Body of pancreas (tissue), 4 donors: ENCODE data around the gene FAM76B. TPM values are rescaled to one million over a fixed set of nuclear protein-coding genes. Genes with fewer than 3 reads are reported as not detected.

Experiments
- ATAC-seq: fragments of 150-250 bp; one replicate; pipeline ENCODE4 v1.9.1; 2016
- DNase-seq, 4 donors: peaks; one replicate each; pipeline ENCODE4 v3.0.0-alpha.2; 2019
- H3K27ac ChIP-seq, 4 donors: fragments of 200-600 bp; sonication (generic); 1 replicate in 3 of 4; 2 replicates in 1 of 4; pipeline versions ENCODE4 v1.5.1 to v1.6.1; 2016 to 2019; ENCODE audit warnings: mild to moderate bottlenecking in 1 of 4, mixed read lengths in 1 of 4, moderate library complexity in 1 of 4
- H3K27me3 ChIP-seq, 2 donors: fragments of 200-600 bp; sonication (generic); one replicate each; pipeline ENCODE4 v1.6.0; 2016; ENCODE audit warnings: mild to moderate bottlenecking in 1 of 2
- H3K36me3 ChIP-seq, 2 donors: fragments of 200-600 bp; sonication (generic); replicated peaks in 1 of 2; 2 replicates each; pipeline ENCODE4 v1.5.1; 2016; ENCODE audit warnings: low read depth in 2 of 2; ENCODE audit not compliant: insufficient read depth in 1 of 2
- H3K4me1 ChIP-seq: fragments of 200-600 bp; sonication (generic); one replicate; pipeline ENCODE4 v1.6.0; 2016
- H3K4me3 ChIP-seq, 2 donors: fragments of 200-600 bp; sonication (generic); 1 replicate in 1 of 2; 2 replicates in 1 of 2; pipeline ENCODE4 v1.5.1; 2016 to 2019
- H3K9me3 ChIP-seq, 3 donors: fragments of 200-600 bp; sonication (generic); 1 replicate in 2 of 3; 2 replicates in 1 of 3; pipeline ENCODE4 v1.5.1; 2016
- POLR2A ChIP-seq, 3 donors: fragments of 450-650 bp; IDR thresholded peaks; one replicate each; pipeline ENCODE4 v1.6.1; 2016; ENCODE audit warnings: antibody characterized with exemption in 3 of 3, mild to moderate bottlenecking in 2 of 3
- WGBS, 2 donors: methylation state at CpG; one replicate each; pipeline ENCODE4 v1.1.5; 2017; 5-methylcytosine and 5-hydroxymethylcytosine counted together
- intact Hi-C: fragments of 100-400 bp; cut with DNase I; formaldehyde crosslinking; loops from one replicate; pipeline ENCODE4 v1.15.1; 2023
- total RNA-seq, 2 donors: library from RNA; depleted of rRNA; stranded (reverse); fragments of >200 nt; gene quantifications; one replicate each; pipeline ENCODE4 v1.1.0, GENCODE V29; 2016
- TF ChIP-seq, protein P1 (sequence below), 7 experiments: fragments of 450-650 bp in 4 of 7; fragments of 200-600 bp in 3 of 7; sonication (generic) in 3 of 7; IDR thresholded peaks; one replicate each; pipeline ENCODE4 v1.5.1; 2016 to 2019; ENCODE audit warnings: antibody characterized with exemption in 7 of 7

FAM76B gene
- total RNA-seq, 2 donors from 2014 or later: 23.9 to 29.7 TPM

DNA sequence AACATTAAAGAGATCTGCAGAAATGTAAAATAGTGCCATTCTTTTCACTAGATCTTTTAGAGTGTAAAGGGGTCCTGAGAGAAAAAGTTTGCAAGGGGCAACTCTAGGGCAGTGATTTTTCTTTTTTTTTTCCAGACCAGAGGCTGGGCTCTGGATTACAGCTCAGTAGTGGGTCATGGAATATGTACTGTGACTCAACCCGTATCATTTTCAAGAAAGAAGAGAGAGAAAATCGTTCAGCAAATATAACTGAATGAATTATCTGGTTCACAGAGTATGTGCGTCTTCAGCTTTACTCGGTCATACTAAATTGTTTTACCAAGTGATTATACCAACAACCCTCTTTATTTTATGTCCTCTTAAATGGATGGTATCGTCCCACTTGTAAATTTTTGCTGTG lies 4.5 kb upstream of the FAM76B start:
- Histone ChIP-seq H3K4me3 (no peak overlapping the region), H3K27me3 (no peaks in the 10 kb centered on the region), H3K27ac (no peak overlapping the region), H3K4me1 (peaks cover 49% of the 10 kb centered on the region), H3K36me3 (no peaks in the 10 kb centered on the region), H3K9me3 (no peaks in the 10 kb centered on the region)
- WGBS, 2 donors: 84 to 87% methylated on average over 5 of the region's 5 CpGs
- no peak for ATAC-seq
- DNase-seq: no peak
- intact Hi-C loops: no loop called here
- TF ChIP-seq, protein P1, sequence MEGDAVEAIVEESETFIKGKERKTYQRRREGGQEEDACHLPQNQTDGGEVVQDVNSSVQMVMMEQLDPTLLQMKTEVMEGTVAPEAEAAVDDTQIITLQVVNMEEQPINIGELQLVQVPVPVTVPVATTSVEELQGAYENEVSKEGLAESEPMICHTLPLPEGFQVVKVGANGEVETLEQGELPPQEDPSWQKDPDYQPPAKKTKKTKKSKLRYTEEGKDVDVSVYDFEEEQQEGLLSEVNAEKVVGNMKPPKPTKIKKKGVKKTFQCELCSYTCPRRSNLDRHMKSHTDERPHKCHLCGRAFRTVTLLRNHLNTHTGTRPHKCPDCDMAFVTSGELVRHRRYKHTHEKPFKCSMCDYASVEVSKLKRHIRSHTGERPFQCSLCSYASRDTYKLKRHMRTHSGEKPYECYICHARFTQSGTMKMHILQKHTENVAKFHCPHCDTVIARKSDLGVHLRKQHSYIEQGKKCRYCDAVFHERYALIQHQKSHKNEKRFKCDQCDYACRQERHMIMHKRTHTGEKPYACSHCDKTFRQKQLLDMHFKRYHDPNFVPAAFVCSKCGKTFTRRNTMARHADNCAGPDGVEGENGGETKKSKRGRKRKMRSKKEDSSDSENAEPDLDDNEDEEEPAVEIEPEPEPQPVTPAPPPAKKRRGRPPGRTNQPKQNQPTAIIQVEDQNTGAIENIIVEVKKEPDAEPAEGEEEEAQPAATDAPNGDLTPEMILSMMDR (IDR thresholded peaks at IDR 0.05): no peak
- no peak for TF ChIP-seq POLR2A (IDR thresholded peaks at IDR 0.05)

DNA sequence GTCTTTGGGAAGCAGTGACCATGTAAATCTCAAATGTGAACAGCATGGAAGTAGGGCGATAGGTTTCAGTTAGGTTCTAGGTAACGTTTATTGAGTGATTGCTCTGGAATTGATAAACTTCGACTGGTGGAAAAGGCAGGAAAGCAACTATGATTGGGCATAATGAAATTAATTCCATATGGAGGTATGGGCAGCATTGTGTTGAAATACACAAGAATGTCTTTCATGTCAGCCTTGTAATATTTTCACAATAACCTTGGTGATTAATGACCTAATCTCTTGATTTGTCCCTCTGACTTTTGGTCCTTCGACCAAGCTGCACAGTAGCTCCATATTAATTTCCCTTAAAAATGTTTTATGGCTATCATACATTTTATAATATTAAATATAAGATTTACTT lies 3.5 kb upstream of the FAM76B start:
- no peak for ATAC-seq
- DNase-seq: no peak
- no peak for TF ChIP-seq POLR2A (IDR thresholded peaks at IDR 0.05)
- TF ChIP-seq, protein P1 (IDR thresholded peaks at IDR 0.05): no peak
- Histone ChIP-seq H3K27me3 (no peaks in the 10 kb centered on the region), H3K4me3 (no peak overlapping the region), H3K36me3 (no peaks in the 10 kb centered on the region), H3K9me3 (no peaks in the 10 kb centered on the region), H3K4me1 (peaks cover 56% of the 10 kb centered on the region), H3K27ac (no peak overlapping the region)
- intact Hi-C loops: no loop called here
- WGBS, 2 donors: 79 to 80% methylated on average over 4 of the region's 4 CpGs

DNA sequence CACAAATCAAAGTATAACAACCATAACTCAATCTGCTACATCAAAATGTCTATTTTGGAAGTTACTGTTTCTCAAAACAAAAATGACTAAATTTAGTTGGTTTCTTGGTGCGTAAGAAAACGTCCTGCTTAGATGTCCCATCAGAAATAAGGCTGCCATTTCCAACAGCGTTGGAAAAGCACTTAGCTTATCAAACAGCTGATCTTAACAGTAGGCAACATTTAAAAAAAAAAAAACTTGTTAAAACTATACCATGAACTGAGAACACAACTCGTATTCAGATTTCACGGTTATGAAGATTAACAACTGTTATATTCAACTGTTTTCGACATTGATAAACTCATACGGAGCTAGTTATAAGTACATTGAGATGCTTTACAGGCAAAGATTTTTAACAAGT lies 3.1 kb upstream of the FAM76B start:
- Histone ChIP-seq H3K36me3 (no peaks in the 10 kb centered on the region), H3K9me3 (no peaks in the 10 kb centered on the region), H3K27ac (no peak overlapping the region), H3K4me3 (no peak overlapping the region), H3K27me3 (no peaks in the 10 kb centered on the region), H3K4me1 (peaks cover 58% of the 10 kb centered on the region)
- ATAC-seq (no peak), DNase-seq (no peak)
- WGBS, 2 donors: 84 to 89% methylated on average over 7 of the region's 7 CpGs
- TF ChIP-seq, protein P1 (IDR thresholded peaks at IDR 0.05): no peak
- TF ChIP-seq POLR2A (IDR thresholded peaks at IDR 0.05): no peak
- intact Hi-C loops: no loop called here

DNA sequence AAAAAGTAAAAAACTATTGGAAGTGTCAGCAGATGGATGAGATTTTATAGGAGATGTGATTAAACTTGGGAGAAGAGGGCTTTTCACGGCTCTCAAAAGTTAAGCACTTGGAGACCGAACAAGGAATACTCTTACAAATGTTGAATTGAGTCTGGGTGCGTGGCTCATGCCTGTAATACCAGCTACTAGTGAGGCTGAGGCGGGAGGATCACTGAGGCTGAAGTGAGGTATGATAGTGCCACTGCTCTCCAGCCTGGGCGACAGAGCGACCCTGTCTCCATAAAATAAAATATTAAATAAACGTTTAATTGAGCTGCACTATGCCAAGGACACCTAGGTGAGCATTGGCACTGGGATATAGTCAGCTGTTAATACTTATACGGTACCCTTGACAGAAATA lies 2.6 kb upstream of the FAM76B start:
- no peak for ATAC-seq
- TF ChIP-seq, protein P1 (IDR thresholded peaks at IDR 0.05): no peak
- TF ChIP-seq POLR2A (IDR thresholded peaks at IDR 0.05): no peak
- Histone ChIP-seq H3K4me3 (no peak overlapping the region), H3K9me3 (no peaks in the 10 kb centered on the region), H3K27ac (no peak overlapping the region), H3K27me3 (no peaks in the 10 kb centered on the region), H3K4me1 (peaks cover 58% of the 10 kb centered on the region), H3K36me3 (no peaks in the 10 kb centered on the region)
- WGBS, 2 donors: 55 to 62% methylated on average over 8 of the region's 8 CpGs
- no peak for DNase-seq
- intact Hi-C loops: no loop called here

DNA sequence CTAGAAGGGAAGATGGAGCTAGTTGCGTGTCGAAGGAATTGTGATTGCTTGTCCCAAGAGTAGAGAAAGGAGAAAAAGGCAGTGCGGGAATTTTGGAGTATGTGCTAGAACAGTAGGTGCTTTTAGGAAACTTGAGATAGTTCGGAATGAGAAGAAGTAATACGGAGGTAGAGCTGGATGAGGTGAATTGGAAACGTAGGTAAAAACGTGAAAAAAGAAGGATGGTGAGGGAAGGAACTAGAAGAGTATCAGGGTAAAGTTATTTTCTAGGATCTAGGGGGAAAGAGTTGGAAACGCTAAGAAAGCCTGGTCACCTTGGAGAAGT lies 2.1 kb upstream of the FAM76B start:
- peaks cover 56% of the 10 kb centered on the region for H3K4me1 ChIP-seq
- 17 to 34% methylated on average over 8 of the region's 8 CpGs for WGBS, 2 donors
- DNase-seq (no peak), ATAC-seq (no peak)
- H3K27me3 ChIP-seq: no peaks in the 10 kb centered on the region
- intact Hi-C loops: no loop called here
- H3K9me3 ChIP-seq: no peaks in the 10 kb centered on the region
- TF ChIP-seq POLR2A (IDR thresholded peaks at IDR 0.05): no peak
- TF ChIP-seq, protein P1 (IDR thresholded peaks at IDR 0.05): no peak
- peak overlapping the region; percentile 97 to 100 (median 98) for H3K27ac ChIP-seq
- no peaks in the 10 kb centered on the region for H3K36me3 ChIP-seq
- H3K4me3 ChIP-seq: peak overlapping the region in 1 of 2 donors; percentile 82
